ENCODE data around the gene CCDC43.

DNA sequence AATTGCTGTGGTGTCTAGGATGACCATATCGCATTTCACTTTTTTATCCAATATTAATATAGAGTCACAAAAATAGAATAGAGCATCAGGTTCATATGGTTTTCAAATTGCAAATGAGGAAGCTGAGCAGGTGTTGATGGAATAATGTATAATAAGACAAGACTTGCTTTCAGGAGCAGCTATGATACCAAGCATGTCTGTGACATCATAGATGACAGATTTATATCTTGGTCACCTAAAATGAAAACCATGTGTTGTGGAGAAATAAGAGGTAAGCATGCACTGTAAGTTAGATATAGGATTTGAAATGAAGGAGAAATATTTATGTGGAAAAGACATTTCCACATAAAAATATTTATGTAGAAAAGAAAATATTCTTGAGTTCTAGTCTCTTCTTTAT lies 24.7 kb downstream of the CCDC43 start:
- TF ChIP-seq CREB1 (IDR thresholded peaks at IDR 0.05; ENCODE audit: low read depth): no peak
- no peak for TF ChIP-seq CEBPB (IDR thresholded peaks at IDR 0.05)
- TF ChIP-seq EP300 (IDR thresholded peaks at IDR 0.05; ENCODE audit: borderline replicate concordance): no peak
- TF ChIP-seq YY1 (IDR thresholded peaks at IDR 0.05; ENCODE audit: low read depth): no peak
- TF ChIP-seq, protein P1, sequence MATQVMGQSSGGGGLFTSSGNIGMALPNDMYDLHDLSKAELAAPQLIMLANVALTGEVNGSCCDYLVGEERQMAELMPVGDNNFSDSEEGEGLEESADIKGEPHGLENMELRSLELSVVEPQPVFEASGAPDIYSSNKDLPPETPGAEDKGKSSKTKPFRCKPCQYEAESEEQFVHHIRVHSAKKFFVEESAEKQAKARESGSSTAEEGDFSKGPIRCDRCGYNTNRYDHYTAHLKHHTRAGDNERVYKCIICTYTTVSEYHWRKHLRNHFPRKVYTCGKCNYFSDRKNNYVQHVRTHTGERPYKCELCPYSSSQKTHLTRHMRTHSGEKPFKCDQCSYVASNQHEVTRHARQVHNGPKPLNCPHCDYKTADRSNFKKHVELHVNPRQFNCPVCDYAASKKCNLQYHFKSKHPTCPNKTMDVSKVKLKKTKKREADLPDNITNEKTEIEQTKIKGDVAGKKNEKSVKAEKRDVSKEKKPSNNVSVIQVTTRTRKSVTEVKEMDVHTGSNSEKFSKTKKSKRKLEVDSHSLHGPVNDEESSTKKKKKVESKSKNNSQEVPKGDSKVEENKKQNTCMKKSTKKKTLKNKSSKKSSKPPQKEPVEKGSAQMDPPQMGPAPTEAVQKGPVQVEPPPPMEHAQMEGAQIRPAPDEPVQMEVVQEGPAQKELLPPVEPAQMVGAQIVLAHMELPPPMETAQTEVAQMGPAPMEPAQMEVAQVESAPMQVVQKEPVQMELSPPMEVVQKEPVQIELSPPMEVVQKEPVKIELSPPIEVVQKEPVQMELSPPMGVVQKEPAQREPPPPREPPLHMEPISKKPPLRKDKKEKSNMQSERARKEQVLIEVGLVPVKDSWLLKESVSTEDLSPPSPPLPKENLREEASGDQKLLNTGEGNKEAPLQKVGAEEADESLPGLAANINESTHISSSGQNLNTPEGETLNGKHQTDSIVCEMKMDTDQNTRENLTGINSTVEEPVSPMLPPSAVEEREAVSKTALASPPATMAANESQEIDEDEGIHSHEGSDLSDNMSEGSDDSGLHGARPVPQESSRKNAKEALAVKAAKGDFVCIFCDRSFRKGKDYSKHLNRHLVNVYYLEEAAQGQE (IDR thresholded peaks at IDR 0.05; ENCODE audit: low read depth): no peak
- no peak for TF ChIP-seq ZBTB7A (IDR thresholded peaks at IDR 0.05; ENCODE audit: low read depth)
- TF ChIP-seq TAF1 (IDR thresholded peaks at IDR 0.05; ENCODE audit: low read depth): no peak
- no peak for TF ChIP-seq RAD21 (IDR thresholded peaks at IDR 0.05; ENCODE audit: low read depth)
- no peak for TF ChIP-seq USF1 (IDR thresholded peaks at IDR 0.05)
- TF ChIP-seq, protein P2, sequence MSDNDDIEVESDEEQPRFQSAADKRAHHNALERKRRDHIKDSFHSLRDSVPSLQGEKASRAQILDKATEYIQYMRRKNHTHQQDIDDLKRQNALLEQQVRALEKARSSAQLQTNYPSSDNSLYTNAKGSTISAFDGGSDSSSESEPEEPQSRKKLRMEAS (IDR thresholded peaks at IDR 0.05): no peak
- no peak for TF ChIP-seq EGR1 (IDR thresholded peaks at IDR 0.05)
- TF ChIP-seq TCF12 (IDR thresholded peaks at IDR 0.05; ENCODE audit: low read depth): no peak
- no peak for TF ChIP-seq FOXM1 (IDR thresholded peaks at IDR 0.05; ENCODE audit: borderline replicate concordance, low read depth)

Data from Ishikawa (cell line).